HG02852 (cell line): ENCODE measurements around the gene VRK1.
A peak's percentile ranks its signal among the peaks of the same experiment; 100 is the strongest.

ENCODE experiments used
- ATAC-seq: cut with Tn5 transposase; IDR thresholded peaks from one replicate; pipeline ENCODE4 v1.9.1; 2021; ENCODE audit warnings: mild to moderate bottlenecking, moderate library complexity; ENCODE audit not compliant: unreplicated experiment

Gene VRK1

DNA sequence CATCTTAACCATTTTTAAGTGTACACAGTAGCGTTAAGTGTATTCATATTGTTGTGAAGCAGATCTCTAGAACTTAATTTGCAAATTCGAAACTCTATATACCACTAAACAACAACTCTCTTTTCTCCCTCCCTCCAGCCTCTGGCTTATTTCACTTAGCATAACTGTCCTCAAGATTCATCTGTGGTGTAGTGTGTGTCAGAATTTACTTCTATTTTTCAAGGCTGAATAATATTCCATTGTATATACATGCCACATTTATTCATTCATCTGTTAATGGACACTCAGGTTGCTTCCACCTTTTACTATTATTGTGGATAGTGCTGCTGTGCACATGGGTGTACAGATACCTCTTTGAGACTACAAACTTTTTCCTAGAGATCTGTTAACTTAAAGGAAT is 26.5 kb downstream of the VRK1 start:
- no peak for ATAC-seq

DNA sequence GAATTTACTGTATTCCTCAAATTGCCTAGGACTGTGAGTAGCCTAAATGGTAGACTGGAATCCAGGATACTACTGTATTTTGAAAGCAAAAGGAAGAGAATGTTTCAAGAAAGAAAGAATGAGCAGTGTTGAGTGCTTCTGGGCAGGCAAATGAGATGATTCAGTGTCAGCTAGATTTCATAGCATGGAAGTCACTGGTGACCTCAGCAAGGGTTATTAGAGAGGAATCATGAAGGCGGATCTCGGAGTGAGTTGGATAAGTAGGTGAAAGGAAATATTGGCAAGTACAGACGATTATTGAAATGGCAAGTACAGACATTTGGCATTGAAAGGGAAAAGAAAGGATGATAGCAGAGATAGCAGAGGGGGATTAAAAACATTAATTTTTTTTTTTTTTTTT is 27.1 kb downstream of the VRK1 start:
- ATAC-seq: no peak

DNA sequence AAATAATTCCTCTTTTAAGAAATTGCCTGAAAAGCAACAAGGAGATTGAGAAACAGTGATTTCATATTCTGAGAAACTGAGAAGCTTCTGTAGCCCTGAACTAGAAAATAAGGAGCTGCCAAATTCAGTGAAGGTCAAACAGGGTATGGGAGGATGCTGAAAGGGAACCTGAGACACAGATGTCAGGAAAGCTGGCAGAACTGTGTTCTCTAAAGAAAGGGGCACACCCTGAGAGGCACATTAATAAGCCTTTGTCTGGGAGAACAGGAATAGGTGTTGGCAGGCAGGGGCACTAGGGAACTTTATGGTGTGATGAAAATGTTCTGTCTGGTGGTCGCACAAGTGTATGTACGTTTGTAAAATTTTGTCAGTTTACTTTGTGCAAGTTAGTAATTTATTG is 29.6 kb downstream of the VRK1 start:
- no peak for ATAC-seq

DNA sequence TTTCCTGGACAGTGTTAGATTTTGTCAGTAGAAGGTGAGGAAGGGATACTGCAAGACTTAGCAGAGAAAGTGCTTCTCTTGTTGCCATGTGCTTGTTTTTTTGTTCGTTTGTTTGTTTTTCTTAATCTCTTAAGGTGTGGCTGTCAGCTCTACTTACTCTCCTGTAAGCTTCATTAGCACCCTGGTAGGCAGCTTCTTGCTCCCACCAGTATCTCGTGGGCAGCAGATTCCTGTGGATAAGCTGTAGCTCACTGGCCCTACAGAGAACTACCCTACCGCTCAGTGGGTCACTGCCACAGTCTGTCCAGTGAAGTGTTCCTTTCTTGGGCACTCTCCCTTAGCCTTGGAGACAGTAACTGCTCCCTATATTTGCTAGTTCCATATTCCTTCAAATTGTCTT is 30.1 kb downstream of the VRK1 start:
- ATAC-seq: no peak

DNA sequence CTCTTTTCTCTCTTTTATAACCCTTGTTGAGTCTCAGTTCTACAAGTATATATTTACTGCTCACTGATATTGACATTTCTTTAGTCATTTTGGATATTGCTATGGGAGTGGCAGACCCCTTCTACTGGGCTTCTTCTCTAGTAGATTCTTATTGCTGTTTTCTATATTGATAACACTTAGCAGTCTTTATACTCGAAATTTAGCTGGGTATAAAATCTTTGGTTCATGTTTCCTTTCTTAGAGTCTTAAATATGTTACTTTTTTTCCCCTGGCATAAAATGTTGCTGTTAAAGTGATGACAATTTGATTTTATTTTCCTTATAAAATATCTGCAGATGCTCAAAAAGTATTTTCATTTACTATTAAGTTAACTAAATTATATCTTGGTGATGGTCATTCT is 32.6 kb downstream of the VRK1 start:
- ATAC-seq: no peak

DNA sequence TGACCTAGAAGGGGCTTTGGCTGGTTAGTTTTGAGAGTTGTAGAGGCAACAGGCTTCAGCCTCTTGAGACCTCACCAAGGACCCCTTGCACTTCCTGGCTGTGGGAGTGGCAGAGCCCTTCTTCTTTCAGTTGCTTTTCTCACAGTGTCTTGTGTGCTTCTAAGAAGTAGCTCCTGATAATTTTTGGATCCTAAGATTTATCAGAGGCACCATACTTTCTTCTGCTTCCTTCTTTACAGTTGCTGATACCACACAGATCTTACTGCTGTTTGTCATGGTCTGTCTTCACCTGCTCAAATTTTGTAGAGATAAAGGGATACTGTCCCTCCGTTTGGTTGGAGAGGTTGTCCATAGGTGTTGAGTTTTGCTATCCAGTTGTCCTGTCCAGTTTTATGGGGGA is 33.8 kb downstream of the VRK1 start:
- no peak for ATAC-seq

DNA sequence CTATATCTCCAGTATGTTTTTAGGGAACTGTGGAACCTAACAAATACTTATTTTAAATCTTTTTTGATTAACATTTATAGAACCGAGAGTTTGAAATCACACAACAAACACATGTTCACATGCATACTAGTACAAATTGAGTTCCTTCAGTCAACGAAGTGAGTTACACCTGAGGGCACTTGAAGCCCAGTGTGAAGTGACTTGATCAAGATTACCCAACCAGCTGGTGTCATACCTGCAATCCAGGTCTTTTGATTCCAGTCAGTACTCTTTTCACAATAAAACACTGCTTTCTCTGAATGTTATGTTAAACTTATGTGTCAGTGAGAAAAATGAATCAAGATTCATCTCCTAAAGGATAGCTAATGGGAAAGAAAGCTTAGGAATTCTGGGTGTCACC is 35.2 kb downstream of the VRK1 start:
- no peak for ATAC-seq

DNA sequence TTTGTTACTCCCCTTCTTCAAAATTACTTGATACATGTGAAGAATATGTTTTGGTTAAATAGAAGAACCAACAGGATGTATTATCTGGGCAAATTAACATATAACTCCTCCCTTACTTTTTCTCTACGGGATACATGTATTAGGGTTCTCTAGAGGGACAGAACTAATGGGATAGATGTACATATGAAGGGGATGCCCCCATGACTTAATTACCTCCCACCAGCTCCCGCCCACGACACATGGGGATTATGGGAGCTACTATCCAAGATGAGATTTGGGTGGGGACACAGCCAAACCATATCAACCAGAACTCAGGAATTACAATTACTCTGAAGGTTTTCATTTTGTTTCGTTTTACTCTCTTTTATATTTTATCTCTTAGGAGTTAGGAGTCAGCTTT is 41.3 kb downstream of the VRK1 start:
- ATAC-seq: no peak

DNA sequence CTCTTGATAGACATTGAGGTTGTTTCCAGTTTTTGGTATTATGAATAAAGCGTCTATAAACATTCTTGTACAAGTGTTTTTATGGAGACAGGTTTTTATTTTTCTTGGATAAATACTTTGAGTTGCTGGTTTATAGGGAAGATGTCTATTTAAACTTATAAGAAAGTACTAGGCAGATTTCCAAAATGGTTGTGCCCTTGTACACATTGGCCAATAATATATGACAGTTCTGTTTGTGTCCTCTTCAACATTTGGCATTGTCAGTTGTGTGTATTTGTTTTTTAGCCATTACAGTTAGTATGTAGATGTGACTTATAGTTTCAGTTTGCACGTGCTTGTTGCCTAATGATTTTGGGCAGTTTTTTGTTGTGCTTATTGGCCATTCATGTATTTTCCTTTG is 42.1 kb downstream of the VRK1 start:
- no peak for ATAC-seq

DNA sequence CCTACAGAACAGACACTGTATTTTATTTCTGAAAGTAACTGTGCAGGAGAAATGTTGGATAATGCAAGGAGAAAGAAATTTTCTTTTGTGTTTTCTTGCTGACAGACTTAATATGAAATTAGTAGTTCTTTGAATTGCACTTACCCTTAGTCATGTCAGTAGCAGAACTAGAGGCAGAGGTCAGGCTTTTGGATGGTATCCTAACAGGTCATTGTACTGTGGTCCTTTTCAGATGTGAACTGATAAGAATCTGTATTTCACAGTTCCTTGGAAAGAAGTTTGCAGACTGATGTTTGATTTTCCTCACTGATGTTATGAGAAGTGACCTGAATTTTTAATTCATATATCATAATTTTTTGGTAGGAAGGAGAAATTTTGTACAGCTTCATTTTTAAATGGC is 46.0 kb downstream of the VRK1 start:
- no peak for ATAC-seq

DNA sequence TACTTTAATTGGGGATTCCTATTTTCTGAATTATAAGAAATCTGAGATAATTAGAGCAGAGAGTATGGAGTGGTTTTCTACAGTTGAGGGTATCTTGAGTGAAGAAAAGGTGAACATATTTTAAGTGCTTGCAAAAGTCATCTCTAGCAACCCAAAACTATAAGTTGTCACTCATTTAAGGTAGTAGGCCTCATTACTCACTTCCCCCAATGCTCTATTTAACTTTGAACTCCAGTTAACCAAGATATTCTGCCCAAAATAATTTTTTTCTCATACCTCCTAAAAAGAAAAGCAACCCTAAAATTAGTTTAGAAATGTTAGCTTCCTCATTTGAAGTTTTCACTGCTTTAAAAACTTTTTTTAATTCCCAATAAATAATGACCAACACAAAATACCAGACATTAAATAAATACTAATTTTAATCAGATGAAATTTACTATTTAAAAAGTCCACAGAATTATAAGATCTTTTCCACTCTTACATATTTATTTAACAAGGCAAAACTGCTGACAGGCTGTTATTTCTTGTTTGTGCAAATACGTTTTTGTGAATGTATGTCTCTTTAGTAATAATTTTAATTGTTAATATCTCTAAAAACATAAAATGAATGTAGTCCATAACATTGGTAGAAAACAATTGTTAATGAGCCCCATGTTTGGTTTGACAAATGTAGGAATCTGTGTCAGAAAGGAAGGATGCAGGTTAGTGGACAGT is 47.8 kb downstream of the VRK1 start:
- no peak for ATAC-seq

DNA sequence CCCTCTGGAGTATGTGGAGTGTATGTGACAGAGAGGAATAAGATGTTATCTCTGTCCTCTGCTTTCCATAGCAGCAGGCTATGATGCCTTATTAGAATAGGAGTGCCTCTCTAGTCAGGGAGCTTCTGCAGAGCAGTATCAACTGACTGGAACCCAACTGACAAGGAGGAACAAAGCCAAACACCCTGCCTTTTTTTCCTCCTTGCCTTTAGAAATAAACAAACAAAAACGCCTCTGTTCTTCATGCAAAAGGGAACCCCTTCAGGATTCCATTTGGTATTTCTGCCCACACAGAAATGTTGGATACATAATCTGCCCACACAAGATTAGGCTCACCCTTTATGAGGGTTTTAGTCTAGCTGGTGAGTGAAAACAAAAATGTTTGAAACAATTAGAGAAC is 50.3 kb downstream of the VRK1 start:
- no peak for ATAC-seq

DNA sequence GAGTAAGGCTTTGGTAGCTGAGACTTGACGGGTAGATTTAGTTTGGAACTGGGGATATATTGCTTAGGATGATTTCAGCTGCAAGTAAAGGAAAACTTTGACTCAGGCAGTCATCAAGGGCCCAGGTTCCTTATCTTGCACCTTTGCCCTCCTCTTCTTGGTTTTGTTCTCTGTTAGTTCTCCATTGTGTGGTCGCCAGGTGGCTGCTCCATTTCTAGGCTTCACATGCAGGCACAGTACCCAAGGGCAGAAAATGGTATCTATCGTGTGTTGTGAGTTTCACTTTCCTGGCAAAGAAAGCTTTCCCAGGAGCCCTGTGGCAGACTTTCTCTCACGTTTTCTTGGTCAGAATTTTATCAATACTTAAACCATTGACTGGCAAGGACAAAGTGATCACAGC is 50.8 kb downstream of the VRK1 start:
- ATAC-seq: no peak

DNA sequence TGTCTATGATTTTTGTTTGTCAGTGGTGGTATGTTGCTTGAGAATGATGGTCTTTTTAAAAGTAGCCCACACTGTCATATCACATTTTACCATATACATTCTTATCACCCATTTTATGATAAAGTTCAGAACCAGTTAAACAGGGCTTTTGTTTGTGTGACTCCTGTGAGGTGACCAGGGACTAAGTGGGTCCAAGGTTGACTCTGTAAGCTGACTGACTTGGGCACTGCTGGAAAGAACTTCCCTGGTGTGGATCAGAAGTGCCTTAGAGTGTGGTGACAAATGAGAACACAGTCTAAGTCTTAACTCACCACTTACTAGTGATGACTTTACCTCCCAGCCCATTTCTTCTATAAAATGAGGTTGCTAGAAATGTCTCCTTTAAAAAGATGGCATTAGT is 52.6 kb downstream of the VRK1 start:
- no peak for ATAC-seq

DNA sequence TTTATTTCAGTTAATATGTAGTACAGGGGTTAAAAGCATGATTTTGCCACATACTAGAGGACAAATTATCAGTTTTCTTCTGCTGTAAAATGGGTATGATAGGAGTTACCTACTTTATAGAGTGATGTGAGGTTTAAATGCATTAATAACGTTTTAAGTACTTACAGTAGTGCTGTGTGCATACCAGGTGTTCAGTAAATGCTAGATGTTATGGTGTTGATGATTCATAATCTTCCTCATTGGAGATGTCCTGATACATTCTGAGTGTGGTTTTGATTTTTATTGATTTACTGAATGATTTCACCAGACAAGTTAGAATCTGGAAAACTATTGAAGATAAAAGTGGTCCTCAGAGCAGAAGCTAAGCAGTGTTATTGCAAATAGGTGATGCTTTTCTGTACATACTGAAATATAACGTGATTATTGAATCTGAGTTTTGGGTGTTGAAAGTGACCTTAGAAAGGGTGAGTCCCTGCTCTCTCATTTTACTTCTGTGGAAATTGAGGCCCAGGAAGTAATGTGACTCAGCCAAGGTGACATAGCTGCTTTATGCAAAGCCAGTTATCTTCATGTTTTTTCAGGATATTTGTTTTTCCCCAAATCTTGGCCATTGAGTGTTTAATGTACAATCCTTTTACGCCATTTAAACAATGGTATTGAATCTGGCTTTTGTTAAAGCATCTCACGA is 54.7 kb downstream of the VRK1 start:
- ATAC-seq: no peak

DNA sequence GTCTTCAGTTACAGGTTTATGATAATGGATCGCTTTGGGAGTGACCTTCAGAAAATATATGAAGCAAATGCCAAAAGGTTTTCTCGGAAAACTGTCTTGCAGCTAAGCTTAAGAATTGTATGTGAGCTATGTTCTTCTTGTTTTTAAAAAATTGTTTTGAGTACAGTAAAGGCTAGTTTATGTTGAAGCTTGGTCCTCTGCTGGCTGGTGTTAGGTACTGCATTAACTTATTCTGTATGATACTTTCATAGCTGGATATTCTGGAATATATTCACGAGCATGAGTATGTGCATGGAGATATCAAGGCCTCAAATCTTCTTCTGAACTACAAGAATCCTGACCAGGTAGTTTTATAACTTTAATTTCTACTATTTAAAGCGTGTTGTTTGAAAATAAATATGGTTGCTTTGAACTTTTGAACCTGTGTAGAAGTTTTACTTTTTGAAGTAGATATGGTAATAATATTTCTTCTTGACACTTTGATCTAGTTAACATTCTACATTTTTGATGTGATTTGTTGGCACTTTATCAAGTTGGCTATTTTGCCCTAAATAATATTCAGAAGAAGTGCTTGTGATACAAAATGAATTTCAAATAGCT is 55.7 kb downstream of the VRK1 start:
- ATAC-seq: peak; percentile 78

DNA sequence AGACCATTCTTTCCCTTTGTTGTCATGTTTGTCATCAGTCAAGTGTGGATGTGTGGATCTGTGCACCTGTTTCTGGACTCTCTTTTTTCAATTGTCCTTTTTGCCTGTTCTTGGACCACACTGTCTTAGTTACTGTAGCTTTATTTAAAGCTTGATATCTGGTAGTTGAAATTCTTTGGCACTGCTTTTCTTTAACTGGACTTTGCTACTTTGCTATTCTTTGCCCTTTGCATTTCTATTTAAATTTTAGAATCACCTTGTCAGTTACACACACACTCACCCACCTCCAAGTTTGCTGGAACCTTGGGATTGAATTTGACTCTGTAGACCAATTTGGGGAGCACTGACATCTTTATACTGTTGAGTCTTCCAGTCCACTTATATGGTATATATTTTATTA is 61.5 kb downstream of the VRK1 start:
- no peak for ATAC-seq

DNA sequence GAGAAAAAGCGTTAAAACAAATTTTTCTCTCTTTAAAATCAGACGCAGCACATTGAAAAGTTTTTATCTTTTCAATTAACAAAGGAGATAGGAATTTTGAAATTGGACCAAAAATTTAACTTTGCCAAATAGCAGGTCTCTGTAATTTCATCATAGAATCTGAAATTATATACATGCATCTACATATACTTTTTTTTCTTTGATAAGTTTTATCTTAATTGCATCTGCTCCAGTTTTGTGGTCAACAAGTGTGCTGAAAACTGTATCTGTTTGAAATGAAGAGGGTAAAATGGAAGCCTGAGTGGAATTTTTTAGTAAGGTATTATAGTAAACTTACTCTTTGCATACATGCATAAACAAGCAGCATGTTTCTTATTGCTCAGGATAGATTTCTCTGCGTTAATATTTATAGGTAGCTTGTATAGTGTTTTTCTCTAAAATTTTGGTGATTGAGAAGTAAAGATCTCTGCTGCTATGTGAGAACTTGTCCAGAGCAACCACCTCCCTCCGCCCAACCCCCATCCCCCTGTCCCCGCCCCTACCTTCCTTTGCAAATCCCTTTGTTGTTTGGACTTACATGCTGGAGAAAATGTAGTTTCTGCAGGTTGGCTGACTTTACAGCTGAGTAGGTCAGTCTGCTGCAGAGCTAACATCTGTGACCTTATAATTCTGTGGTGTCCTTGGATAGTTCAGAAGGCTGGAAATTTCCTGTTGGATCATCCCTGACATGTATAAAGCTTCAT is 64.6 kb downstream of the VRK1 start:
- no peak for ATAC-seq

DNA sequence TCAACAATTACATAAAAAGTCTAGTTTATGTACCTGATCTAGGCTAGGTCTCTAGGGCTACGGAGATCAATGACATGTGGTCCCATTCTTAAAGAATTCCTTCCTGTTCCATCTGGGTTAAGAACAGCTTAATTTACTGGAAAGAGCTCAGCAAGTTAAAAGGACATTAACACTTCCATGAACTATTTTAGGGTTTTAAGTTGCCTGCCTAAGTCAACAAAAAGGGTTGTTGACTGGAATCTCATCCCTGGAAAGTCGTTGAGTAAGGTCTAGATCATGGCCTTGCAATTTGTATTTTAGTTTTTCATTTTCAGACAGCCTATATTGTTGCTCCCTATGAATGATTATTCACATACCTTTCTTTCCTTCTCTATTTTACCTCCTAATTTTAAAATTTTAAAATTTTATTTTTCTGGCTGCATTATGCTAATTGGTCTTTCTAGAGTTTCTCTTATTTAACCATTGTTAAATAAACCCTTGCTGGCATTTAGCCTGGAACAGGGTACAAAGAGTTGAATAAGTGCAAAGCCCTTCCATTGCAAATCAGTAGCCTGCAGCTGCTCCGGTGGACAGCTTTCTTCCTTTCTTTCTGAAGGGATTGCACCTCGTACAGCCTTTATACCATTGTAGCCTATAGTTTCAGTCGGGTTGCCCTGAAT is 66.3 kb downstream of the VRK1 start:
- ATAC-seq: no peak

DNA sequence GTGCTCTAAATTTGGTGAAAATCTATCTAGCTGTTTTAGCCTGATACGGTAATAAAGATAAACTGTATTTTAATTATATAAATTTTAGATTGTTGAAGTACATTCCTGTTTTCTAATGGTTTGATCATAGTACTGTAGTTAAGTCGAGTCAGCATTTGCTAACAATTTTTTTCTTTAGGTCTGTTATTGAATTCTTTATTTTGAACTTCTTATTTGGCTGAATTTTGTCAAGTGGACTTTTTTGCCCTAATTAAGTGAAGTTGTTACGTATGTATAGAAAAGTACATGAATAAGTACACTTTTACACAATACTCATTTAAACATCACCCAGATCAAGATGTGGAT is 66.8 kb downstream of the VRK1 start:
- ATAC-seq: no peak

DNA sequence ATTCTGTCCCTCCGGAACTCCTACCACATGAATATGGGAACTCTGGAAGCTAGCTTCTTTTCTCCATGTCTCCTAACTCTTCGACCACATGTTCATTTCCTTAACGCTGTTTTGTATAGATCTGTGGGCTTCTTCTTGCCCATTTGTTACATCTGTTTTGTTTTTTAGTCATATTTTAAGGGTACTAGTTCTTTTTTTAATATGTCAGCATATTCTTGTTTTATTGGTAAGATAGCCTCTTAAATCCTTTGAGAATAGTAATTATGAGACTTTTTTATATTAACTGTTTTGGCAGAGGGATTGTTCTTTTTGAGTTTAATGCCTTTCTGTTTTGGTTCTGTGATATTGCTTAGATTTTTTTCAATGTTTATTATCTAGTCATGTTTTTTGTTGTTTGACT is 70.5 kb downstream of the VRK1 start:
- no peak for ATAC-seq
